LNCaP clone FGC (cell line): ENCODE measurements around the gene BZW1.
A peak's percentile ranks its signal among the peaks of the same experiment; 100 is the strongest.

Experiments used
- DNase-seq: peaks from one replicate; pipeline ENCODE4 v3.0.0-alpha.2; 2011; ENCODE audit warnings: low read depth
- H3K4me3 ChIP-seq: 2 replicates; pipeline ENCODE4 v1.5.1; 2011; ENCODE audit warnings: mild to moderate bottlenecking, low read depth, low read length, control low read depth
- CTCF ChIP-seq: IDR thresholded peaks from 2 replicates; pipeline ENCODE4 v1.5.1; 2012; ENCODE audit warnings: mild to moderate bottlenecking; ENCODE audit not compliant: control insufficient read depth, insufficient read depth; ENCODE audit errors: extremely low read depth

The BZW1 gene

GRCh38 chr2:200788121-200788718 is 23.5 kb upstream of the BZW1 start:
- DNase-seq, result no peak
- H3K4me3 ChIP-seq, result no peak overlapping the region
- no peak for TF ChIP-seq CTCF

GRCh38 chr2:200790185-200790584 is 21.5 kb upstream of the BZW1 start:
- DNase-seq, result no peak

GRCh38 chr2:200791905-200792304 is 19.8 kb upstream of the BZW1 start:
- TF ChIP-seq CTCF, result no peak
- DNase-seq, result no peak
- H3K4me3 ChIP-seq, result no peak overlapping the region

More at GRCh38 chr2:200790185-200790584, 21.5 kb upstream of the BZW1 start:
- no peak for TF ChIP-seq CTCF
- no peak overlapping the region for H3K4me3 ChIP-seq

- no peak overlapping the region for H3K4me3 ChIP-seq
- TF ChIP-seq CTCF, result no peak
- no peak for DNase-seq
Observed at GRCh38 chr2:200794143-200794542, 17.6 kb upstream of the BZW1 start.

- no peak for DNase-seq
- H3K4me3 ChIP-seq, result no peak overlapping the region
- no peak for TF ChIP-seq CTCF
Observed at GRCh38 chr2:200795028-200795440, 16.7 kb upstream of the BZW1 start.

- H3K4me3 ChIP-seq, result no peak overlapping the region
- DNase-seq, result no peak
- no peak for TF ChIP-seq CTCF
Observed at GRCh38 chr2:200796561-200796960, 15.1 kb upstream of the BZW1 start.

GRCh38 chr2:200797242-200797770 is 14.4 kb upstream of the BZW1 start:
- DNase-seq, result peak; percentile 83
- no peak overlapping the region for H3K4me3 ChIP-seq
- no peak for TF ChIP-seq CTCF
